Neuronal stem cell (in vitro differentiated cells): ENCODE results near the gene CSF3.

Experiments used
- DNase-seq: peaks from one replicate; pipeline ENCODE4 v3.0.0-alpha.2; 2013; ENCODE audit warnings: low spot score
- H2AFZ ChIP-seq: one replicate; pipeline ENCODE4 v1.6.1; 2013; ENCODE audit warnings: mild to moderate bottlenecking, low read length, inconsistent platforms
- H2AK5ac ChIP-seq: 2 replicates; pipeline ENCODE4 v1.6.1; 2013; ENCODE audit warnings: low read depth, mild to moderate bottlenecking, inconsistent platforms, low read length, moderate library complexity, mixed read lengths
- H2BK120ac ChIP-seq: 2 replicates; pipeline ENCODE4 v1.6.1; 2013; ENCODE audit warnings: low read depth, mild to moderate bottlenecking, inconsistent platforms, low read length, moderate library complexity, mixed read lengths
- H2BK12ac ChIP-seq: one replicate; pipeline ENCODE4 v1.6.1; 2013; ENCODE audit warnings: low read length, inconsistent platforms
- H2BK15ac ChIP-seq: 2 replicates; pipeline ENCODE4 v1.6.1; 2013; ENCODE audit warnings: mild to moderate bottlenecking, low read length, inconsistent platforms, mixed read lengths
- H2BK5ac ChIP-seq: one replicate; pipeline ENCODE4 v1.6.1; 2013; ENCODE audit warnings: inconsistent platforms, mild to moderate bottlenecking, low read length, moderate library complexity
- H3K14ac ChIP-seq: one replicate; pipeline ENCODE4 v1.6.1; 2013; ENCODE audit warnings: low read length, inconsistent platforms
- H3K18ac ChIP-seq: 2 replicates; pipeline ENCODE4 v1.6.1; 2013; ENCODE audit warnings: low read length, inconsistent platforms
- H3K23ac ChIP-seq: 2 replicates; pipeline ENCODE4 v1.6.1; 2013; ENCODE audit warnings: low read depth, mild to moderate bottlenecking, mixed read lengths, low read length, inconsistent platforms; ENCODE audit not compliant: poor library complexity
- H3K27ac ChIP-seq: replicated peaks from 3 replicates; pipeline ENCODE4 v1.5.1; 2013; ENCODE audit warnings: low read length, inconsistent platforms
- H3K27me3 ChIP-seq, 3 experiments: 2 replicates each; pipeline ENCODE4 v1.6.1; 2013; ENCODE audit warnings: low read length in 3 of 3, mild to moderate bottlenecking in 2 of 3, inconsistent platforms in 1 of 3, low read depth in 1 of 3, mixed read lengths in 1 of 3, moderate library complexity in 1 of 3; ENCODE audit not compliant: control insufficient read depth in 3 of 3, insufficient read depth in 3 of 3
- H3K36me3 ChIP-seq, 2 donors: replicated peaks in 1 of 2; 2 replicates each; pipeline ENCODE4 v1.6.1; 2013; ENCODE audit warnings: low read length in 2 of 2; ENCODE audit not compliant: control insufficient read depth in 2 of 2, insufficient read depth in 2 of 2
- H3K4ac ChIP-seq: 2 replicates; pipeline ENCODE4 v1.6.1; 2013; ENCODE audit warnings: inconsistent platforms, mild to moderate bottlenecking, low read length, moderate library complexity
- H3K4me1 ChIP-seq, 2 donors: 1 replicate in 1 of 2; 2 replicates in 1 of 2; pipeline ENCODE4 v1.6.1; 2013; ENCODE audit warnings: low read length in 2 of 2, low read depth in 1 of 2; ENCODE audit not compliant: control insufficient read depth in 2 of 2, insufficient read depth in 1 of 2
- H3K4me2 ChIP-seq: one replicate; pipeline ENCODE4 v1.6.1; 2013; ENCODE audit warnings: mild to moderate bottlenecking, low read length, inconsistent platforms; ENCODE audit not compliant: insufficient read depth, poor library complexity, severe bottlenecking
- H3K4me3 ChIP-seq, 2 donors: 2 replicates each; pipeline ENCODE4 v1.5.1; 2013; ENCODE audit warnings: low read length in 2 of 2, mild to moderate bottlenecking in 2 of 2, inconsistent platforms in 1 of 2, moderate library complexity in 1 of 2
- H3K79me1 ChIP-seq: one replicate; pipeline ENCODE4 v1.6.1; 2013; ENCODE audit warnings: low read depth, mild to moderate bottlenecking, inconsistent platforms, low read length, moderate library complexity
- H3K9ac ChIP-seq: one replicate; pipeline ENCODE4 v1.6.1; 2013; ENCODE audit warnings: mild to moderate bottlenecking, low read depth, low read length, inconsistent platforms; ENCODE audit not compliant: poor library complexity
- H3K9me3 ChIP-seq, 2 donors: replicated peaks in 1 of 2; 2 replicates each; pipeline versions ENCODE3 to v1.6.1; 2013; ENCODE audit warnings: low read length in 2 of 2, mild to moderate bottlenecking in 2 of 2, inconsistent platforms in 1 of 2, low read depth in 1 of 2, mixed read lengths in 1 of 2, moderate library complexity in 1 of 2; ENCODE audit not compliant: control insufficient read depth in 2 of 2, insufficient read depth in 1 of 2
- H4K8ac ChIP-seq: one replicate; pipeline ENCODE4 v1.6.1; 2013; ENCODE audit warnings: low read depth, mild to moderate bottlenecking, inconsistent platforms, low read length, moderate library complexity
- H4K91ac ChIP-seq: one replicate; pipeline ENCODE4 v1.6.1; 2013; ENCODE audit warnings: low read length, low read depth, mild to moderate bottlenecking, inconsistent platforms; ENCODE audit not compliant: poor library complexity
- whole genome bisulfite sequencing, 2 donors: extraction: QIAGEN DNeasy Blood & Tissue Kit; methylation state at CpG; one replicate each; pipeline ENCODE4 v1.1.7; 2013; ENCODE audit warnings: missing lambda C conversion rate in 2 of 2, mixed read lengths in 1 of 2; ENCODE audit not compliant: insufficient read length in 2 of 2, insufficient replicate concordance in 1 of 2; ENCODE audit errors: extremely low coverage in 2 of 2; 5-methylcytosine and 5-hydroxymethylcytosine counted together

Gene CSF3

GRCh38 chr17:40031706-40032105 is 16.5 kb downstream of the CSF3 start:
- Histone ChIP-seq H3K4ac (no peak overlapping the region), H3K9me3 (no peaks in the 10 kb centered on the region), H3K9ac (peak overlapping the region; percentile 27), H2BK120ac (no peak overlapping the region), H2BK15ac (no peak overlapping the region), H3K27me3 (no peaks in the 10 kb centered on the region), H3K23ac (no peak overlapping the region), H3K27ac (no peak overlapping the region), H3K18ac (no peak overlapping the region), H3K36me3 (peaks cover 49 to 92% of the 10 kb centered on the region in 2 donors), H4K8ac (no peak overlapping the region), H3K4me3 (no peak overlapping the region), H2BK5ac (no peak overlapping the region), H3K4me1 (peaks cover 2 to 6% of the 10 kb centered on the region in 2 donors), H3K4me2 (peak overlapping the region; percentile 12), H2AFZ (no peak overlapping the region), H2AK5ac (no peak overlapping the region), H3K79me1 (no peaks in the 10 kb centered on the region), H3K14ac (peak overlapping the region; percentile 42), H4K91ac (no peak overlapping the region), H2BK12ac (no peak overlapping the region)
- no peak for DNase-seq
- WGBS, 2 donors = no CpG with 5 or more reads among the region's 11 CpGs

GRCh38 chr17:40032322-40033320 is 17.4 kb downstream of the CSF3 start:
- H3K79me1 ChIP-seq = no peaks in the 10 kb centered on the region
- no peak overlapping the region for H2BK5ac ChIP-seq
- no peak overlapping the region for H2BK12ac ChIP-seq
- no peaks in the 10 kb centered on the region for H3K9me3 ChIP-seq
- no peak overlapping the region for H2AK5ac ChIP-seq
- H3K14ac ChIP-seq = peak overlapping the region; percentile 27
- no peak overlapping the region for H3K9ac ChIP-seq
- no peak overlapping the region for H3K4me2 ChIP-seq
- H2BK120ac ChIP-seq = no peak overlapping the region
- H3K27ac ChIP-seq = no peak overlapping the region
- H2BK15ac ChIP-seq = no peak overlapping the region
- peaks cover 48 to 90% of the 10 kb centered on the region in 2 donors for H3K36me3 ChIP-seq
- H3K4ac ChIP-seq = no peak overlapping the region
- H3K27me3 ChIP-seq = no peaks in the 10 kb centered on the region
- no peak overlapping the region for H3K18ac ChIP-seq
- H3K4me1 ChIP-seq = peaks cover 2 to 4% of the 10 kb centered on the region in 2 donors
- H3K23ac ChIP-seq = peak overlapping the region; percentile 44
- no CpG with 5 or more reads among the region's 23 CpGs for WGBS, 2 donors
- DNase-seq = no peak
- H2AFZ ChIP-seq = no peak overlapping the region
- H4K8ac ChIP-seq = no peak overlapping the region
- no peak overlapping the region for H3K4me3 ChIP-seq
- H4K91ac ChIP-seq = no peak overlapping the region

- Histone ChIP-seq H3K14ac (no peak overlapping the region), H2BK15ac (no peak overlapping the region), H3K4ac (no peak overlapping the region), H2BK120ac (no peak overlapping the region), H3K4me2 (no peak overlapping the region), H3K4me3 (no peak overlapping the region), H3K9me3 (no peaks in the 10 kb centered on the region), H3K79me1 (no peaks in the 10 kb centered on the region), H4K91ac (no peak overlapping the region), H3K36me3 (peaks cover 46 to 88% of the 10 kb centered on the region in 2 donors), H3K23ac (peak overlapping the region; percentile 44), H2BK5ac (no peak overlapping the region), H2BK12ac (no peak overlapping the region), H4K8ac (no peak overlapping the region), H2AFZ (no peak overlapping the region), H3K27me3 (no peaks in the 10 kb centered on the region), H3K4me1 (peaks cover 2 to 4% of the 10 kb centered on the region in 2 donors), H3K18ac (no peak overlapping the region), H3K27ac (no peak overlapping the region), H2AK5ac (no peak overlapping the region), H3K9ac (no peak overlapping the region)
- WGBS, 2 donors = no CpG with 5 or more reads among the region's 8 CpGs
- no peak for DNase-seq
These were observed 18.1 kb downstream of the CSF3 start for GRCh38 chr17:40033339-40033738.

- Histone ChIP-seq H2BK12ac (no peak overlapping the region), H3K4me1 (peaks cover 4 to 5% of the 10 kb centered on the region in 2 donors), H2BK5ac (no peak overlapping the region), H3K14ac (no peak overlapping the region), H4K91ac (no peak overlapping the region), H4K8ac (no peak overlapping the region), H2AK5ac (no peak overlapping the region), H2BK120ac (no peak overlapping the region), H3K4me3 (no peak overlapping the region), H3K9me3 (no peaks in the 10 kb centered on the region), H3K36me3 (peaks cover 34 to 75% of the 10 kb centered on the region in 2 donors), H3K4ac (no peak overlapping the region), H3K18ac (no peak overlapping the region), H2BK15ac (no peak overlapping the region), H3K23ac (no peak overlapping the region), H3K9ac (no peak overlapping the region), H3K79me1 (no peaks in the 10 kb centered on the region), H3K4me2 (no peak overlapping the region), H3K27ac (no peak overlapping the region), H2AFZ (no peak overlapping the region), H3K27me3 (no peaks in the 10 kb centered on the region)
- DNase-seq = no peak
- no CpG with 5 or more reads among the region's 8 CpGs for WGBS, 2 donors
These were observed 19.4 kb downstream of the CSF3 start for GRCh38 chr17:40034426-40035161.
